ENCODE measurements around the gene SCN11A. TPM values are rescaled to one million over a fixed set of nuclear protein-coding genes. Genes with fewer than 3 reads are reported as not detected.

The SCN11A gene
- total and polyA plus RNA-seq, 4 donors: 0.16 to 0.93 TPM; not detected in 2

Other genes with a start within 250 kb of the SCN11A start
- gene SCN10A, start 235.7 kb downstream of the SCN11A start, total RNA-seq: not detected
- not detected for gene SCN10A, start 235.7 kb downstream of the SCN11A start, polyA plus RNA-seq
- 10 to 100 TPM; 27.0 to 39.3 TPM for gene WDR48, start 72 bp upstream of the SCN11A start, total RNA-seq
- gene WDR48, start 72 bp upstream of the SCN11A start, polyA plus RNA-seq: 10 to 100 TPM; 17.3 to 29.7 TPM
- 10 to 100 TPM; 52.3 to 62.2 TPM for gene GORASP1, start 55.7 kb upstream of the SCN11A start, total RNA-seq
- gene GORASP1, start 55.7 kb upstream of the SCN11A start, polyA plus RNA-seq: 10 to 100 TPM; 14.7 to 66.3 TPM
- 10 to 100 TPM in 1 of 2 donors, 1 to 10 TPM in 1; 3.6 to 11.6 TPM for gene TTC21A, start 55.7 kb upstream of the SCN11A start, total RNA-seq
- gene TTC21A, start 55.7 kb upstream of the SCN11A start, polyA plus RNA-seq: 10 to 100 TPM in 1 of 2 donors, 1 to 10 TPM in 1; 1.8 to 15.0 TPM
- gene CSRNP1, start 101.6 kb upstream of the SCN11A start, total RNA-seq: 100 to 1,000 TPM in 1 of 2 donors, 10 to 100 TPM in 1; 41.9 to 117 TPM
- 10 to 100 TPM; 15.8 to 27.3 TPM for gene CSRNP1, start 101.6 kb upstream of the SCN11A start, polyA plus RNA-seq
- gene XIRP1, start 140.7 kb upstream of the SCN11A start, total RNA-seq: under 1 TPM in 1 of 2 donors, not detected in 1; 0.19 TPM
- under 1 TPM; 0.13 to 0.75 TPM for gene XIRP1, start 140.7 kb upstream of the SCN11A start, polyA plus RNA-seq
- gene CX3CR1, start 228.1 kb upstream of the SCN11A start, total RNA-seq: 1 to 10 TPM in 1 of 2 donors, under 1 TPM in 1; 0.94 to 6.5 TPM
- under 1 TPM; 0.18 to 0.50 TPM for gene CX3CR1, start 228.1 kb upstream of the SCN11A start, polyA plus RNA-seq

Data from aorta (tissue), 4 donors.